Measurements from ENCODE around the gene CDHR2.

- no peak for TF ChIP-seq RAD21 (IDR thresholded peaks at IDR 0.05; ENCODE audit: low read depth)
- no peak for TF ChIP-seq POLR2A (IDR thresholded peaks at IDR 0.05; ENCODE audit: borderline replicate concordance, extremely low read depth, insufficient read depth, insufficient read length)
- no peak for TF ChIP-seq CTCF (IDR thresholded peaks at IDR 0.05 in 2 of 3, conservative IDR thresholded peaks at IDR 0.05 in 1 of 3; ENCODE audit: borderline replicate concordance in 1 of 3, insufficient read depth in 1 of 3, low read depth in 2 of 3, low read length in 2 of 3)
- no peak for TF ChIP-seq REST (IDR thresholded peaks at IDR 0.05; ENCODE audit: low read depth)
- no peak for TF ChIP-seq EZH2 (IDR thresholded peaks at IDR 0.05)
- no peak for TF ChIP-seq SRF (IDR thresholded peaks at IDR 0.05; ENCODE audit: low read depth)
- no peak for TF ChIP-seq POLR2AphosphoS5 (IDR thresholded peaks at IDR 0.05; ENCODE audit: low read depth, low read length)
- TF ChIP-seq ATF3 (IDR thresholded peaks at IDR 0.05) = no peak
Measured at GRCh38 chr5:176545388-176545736, 3.8 kb upstream of the CDHR2 start.

All from HCT116 (cell line).